ENCODE measurements around the gene ZDHHC6. TPM values are rescaled to one million over a fixed set of nuclear protein-coding genes. Genes with fewer than 3 reads are reported as not detected.

The ZDHHC6 gene
- total and polyA plus RNA-seq, 12 donors: 11.0 to 34.5 (median 15.4) TPM

GRCh38 chr10:112490545-112490944 is 43.8 kb upstream of the ZDHHC6 start:
- Histone ChIP-seq H3K36me3 (no peaks in the 10 kb centered on the region), H3K27me3 (no peaks in the 10 kb centered on the region), H3K9me3 (no peaks in the 10 kb centered on the region), H3K4me3 (no peak overlapping the region), H3K27ac (no peak overlapping the region), H3K4me1 (peaks cover 0 to 18% (median 10%) of the 10 kb centered on the region in 9 donors)
- intact Hi-C loops (cut with DNase I): no loop called here
- DNase-seq (peak in 1 of 2 donors; percentile 26), ATAC-seq (no peak)
- 24 to 28% methylated on average over 2 of the region's 2 CpGs for WGBS, 2 donors
- TF ChIP-seq CTCF (IDR thresholded peaks at IDR 0.05): no peak

DNA sequence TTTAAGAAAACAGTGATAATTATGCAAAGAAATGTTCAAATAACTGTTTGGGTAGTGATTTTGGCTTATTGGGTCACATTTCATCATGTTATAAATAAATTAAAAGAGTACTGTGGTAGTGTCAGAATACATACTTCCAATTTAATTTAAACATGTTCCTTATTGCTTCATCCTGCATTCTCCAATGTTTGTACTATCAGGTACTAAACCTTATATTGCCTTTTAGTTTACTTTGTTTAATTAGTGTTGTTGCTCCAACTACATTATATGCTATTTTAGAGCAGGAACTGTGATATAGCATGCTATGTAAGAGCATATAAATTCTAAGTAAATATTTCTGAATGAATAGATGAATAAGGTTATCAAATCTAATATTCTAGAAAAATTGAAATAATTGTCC is 41.2 kb upstream of the ZDHHC6 start:
- intact Hi-C loops (cut with DNase I): no loop called here
- no peak for TF ChIP-seq CTCF (IDR thresholded peaks at IDR 0.05)
- H3K4me3 ChIP-seq: no peak overlapping the region
- H3K27ac ChIP-seq: no peak overlapping the region
- H3K36me3 ChIP-seq: no peaks in the 10 kb centered on the region
- H3K9me3 ChIP-seq: no peaks in the 10 kb centered on the region
- peaks cover 0 to 18% (median 10%) of the 10 kb centered on the region in 9 donors for H3K4me1 ChIP-seq
- H3K27me3 ChIP-seq: no peaks in the 10 kb centered on the region
- DNase-seq: no peak
- no peak for ATAC-seq

GRCh38 chr10:112484399-112484798 is 37.7 kb upstream of the ZDHHC6 start:
- ATAC-seq (no peak), DNase-seq (no peak)
- intact Hi-C loops (cut with DNase I): no loop called here
- H3K4me3 ChIP-seq: no peak overlapping the region
- 94 to 97% methylated on average over 2 of the region's 2 CpGs for WGBS, 2 donors
- no peaks in the 10 kb centered on the region for H3K9me3 ChIP-seq
- no peak for TF ChIP-seq CTCF (IDR thresholded peaks at IDR 0.05)
- H3K4me1 ChIP-seq: no peaks in the 10 kb centered on the region
- no peaks in the 10 kb centered on the region for H3K36me3 ChIP-seq
- no peak overlapping the region for H3K27ac ChIP-seq
- H3K27me3 ChIP-seq: no peaks in the 10 kb centered on the region

DNA sequence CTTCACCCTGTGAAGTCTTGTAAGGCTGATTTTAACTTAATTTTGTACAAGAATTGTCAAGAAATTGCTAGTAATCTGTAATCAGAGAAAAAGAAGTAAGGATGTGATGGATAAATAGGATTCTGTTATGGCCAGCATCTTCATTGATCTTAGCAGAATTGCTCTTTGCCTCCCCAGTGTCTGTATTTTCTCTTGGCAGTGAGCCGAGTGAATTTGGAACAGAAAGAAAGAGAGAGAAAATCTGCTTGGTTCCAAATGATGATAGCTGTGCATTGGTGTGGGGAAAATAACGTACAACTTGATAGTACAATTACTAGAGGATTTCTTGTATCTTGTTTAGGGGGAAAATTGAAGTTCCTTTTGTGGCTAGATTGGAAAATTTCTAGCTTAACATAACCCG is 34.9 kb upstream of the ZDHHC6 start:
- intact Hi-C loops (cut with DNase I): no loop called here
- Histone ChIP-seq H3K4me1 (no peaks in the 10 kb centered on the region), H3K36me3 (no peaks in the 10 kb centered on the region), H3K27me3 (no peaks in the 10 kb centered on the region), H3K4me3 (no peak overlapping the region), H3K9me3 (no peaks in the 10 kb centered on the region), H3K27ac (no peak overlapping the region)
- no peak for ATAC-seq
- DNase-seq: no peak
- 75 to 81% methylated on average over 3 of the region's 3 CpGs for WGBS, 2 donors
- TF ChIP-seq CTCF (IDR thresholded peaks at IDR 0.05): no peak
